A549 treated with RU486 at 1 μM for 4 hours (cell line): ENCODE measurements around the gene UBL4B. TPM values are rescaled to one million over a fixed set of nuclear protein-coding genes. Genes with fewer than 3 reads are reported as not detected.

ENCODE experiments used
- total RNA-seq: library from RNA; stranded (reverse); fragments of 200-300 nt; extraction: Qiagen RNA extraction; gene quantifications from 5 replicates; pipeline ENCODE4 v1.2.3, GENCODE V29; 2022; ENCODE audit warnings: low read depth

Gene UBL4B
- not detected in 5 replicates for total RNA-seq

DNA sequence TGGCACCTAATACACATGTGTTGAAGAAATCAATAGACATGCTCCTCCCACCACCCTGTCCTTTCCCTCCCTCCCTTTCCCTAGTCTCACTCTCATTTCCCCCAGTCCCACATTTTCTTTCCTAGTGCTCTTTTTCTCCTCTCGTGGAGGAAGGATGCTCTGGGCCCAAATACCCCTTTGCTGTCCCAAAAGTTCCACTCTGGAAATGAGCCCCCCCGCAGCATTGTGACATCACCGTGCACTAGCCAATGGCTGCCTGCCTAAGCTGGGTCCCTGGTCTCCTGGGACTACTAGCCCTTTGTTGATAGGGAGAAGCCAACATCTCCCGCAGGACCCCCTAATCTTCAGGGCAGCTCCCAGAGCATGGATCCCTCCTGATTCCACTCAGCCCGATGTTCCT lies at the start of gene UBL4B:
UBL4B (plus strand) TSS at position 301 of the 400 bp plus-strand sequence; CDS start at position 393, 92 bp downstream.

DNA sequence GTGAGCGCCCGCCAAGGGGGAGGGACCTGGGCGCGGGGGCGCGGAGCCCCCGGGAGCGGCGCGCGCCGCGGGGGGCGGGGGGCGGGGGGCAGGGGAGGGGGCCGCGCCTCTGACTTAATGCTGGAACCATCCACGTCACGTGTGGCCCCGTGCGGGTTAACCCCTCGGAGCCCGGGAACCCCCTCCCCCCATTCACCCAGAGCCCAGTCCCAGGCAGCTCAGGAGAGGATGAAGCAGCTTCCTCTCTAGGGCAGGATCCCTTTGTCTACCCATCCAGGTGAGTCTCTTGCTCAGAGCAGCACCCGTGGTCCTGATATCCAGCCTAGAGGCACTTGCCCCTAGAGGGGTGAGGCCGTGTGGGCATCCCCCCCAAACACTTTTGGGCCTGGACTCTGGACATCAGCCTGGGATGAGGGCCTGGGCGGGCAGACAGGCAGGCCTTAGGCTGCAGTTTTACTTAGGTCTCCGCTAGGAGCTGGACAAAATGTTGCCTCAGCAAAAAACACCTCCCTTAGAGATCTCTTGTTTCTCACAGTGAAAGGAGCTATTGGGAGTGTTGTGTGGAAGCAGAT lies 41.5 kb upstream of the UBL4B start, which contains the start of gene ALX3:
ALX3 (minus strand) TSS at position 2 of the 572 bp plus-strand sequence. CDS start 60 bp downstream, outside the sequence.

DNA sequence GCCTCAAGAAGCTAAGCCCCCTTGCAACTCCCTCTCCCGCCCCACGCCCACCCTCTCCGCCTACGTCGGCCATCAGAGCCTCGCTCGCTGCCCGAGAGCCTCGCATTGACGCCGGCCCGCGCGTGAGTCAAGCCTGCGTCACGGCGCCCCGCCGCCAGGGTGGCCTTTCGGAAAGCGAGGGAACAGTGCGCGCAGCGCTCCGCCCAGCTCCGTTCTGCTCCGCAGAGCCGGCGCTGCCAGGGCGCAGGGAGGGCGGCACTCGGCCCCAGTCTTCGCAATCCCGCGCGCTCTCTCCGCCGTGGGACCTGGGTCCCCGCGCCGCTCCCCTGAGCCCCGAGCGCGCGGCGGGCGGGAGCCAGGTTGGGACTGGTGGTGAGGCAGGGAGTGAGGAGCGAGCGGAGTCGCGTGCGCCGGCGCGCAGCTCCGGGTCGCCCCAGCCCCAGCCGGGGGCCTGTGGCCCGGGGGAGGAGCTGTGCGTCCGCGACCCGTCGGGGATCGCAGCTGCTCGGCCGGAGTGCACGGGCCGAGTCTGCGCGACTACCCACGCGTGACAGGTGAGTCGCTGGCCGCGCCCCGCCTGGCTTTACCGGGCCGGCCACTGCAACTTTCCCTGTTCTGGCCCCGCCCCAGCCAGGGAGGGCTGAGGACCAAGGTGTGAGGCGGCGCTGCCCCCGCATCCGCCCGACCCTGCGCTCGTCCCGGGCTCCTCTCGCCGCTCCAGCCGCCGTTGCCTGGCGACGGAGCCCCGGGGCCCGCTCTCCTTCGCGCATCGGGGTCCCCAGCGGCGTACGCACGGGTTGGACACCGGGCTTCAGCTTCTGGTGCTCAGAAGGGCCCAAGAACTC lies 38.3 kb downstream of the UBL4B start, which contains the start of gene SLC6A17:
SLC6A17 (plus strand) TSS at position 165 of the 845 bp plus-strand sequence. CDS start 16,436 bp downstream, outside the sequence.

Other genes with a start within 250 kb of the UBL4B start
- gene CSF1, start 201.6 kb upstream of the UBL4B start, total RNA-seq, result 17.0 to 25.7 TPM (median 24.8 TPM) in 5 replicates
- gene AHCYL1, start 127.7 kb upstream of the UBL4B start, total RNA-seq, result 42.8 to 58.6 TPM (median 51.6 TPM) in 5 replicates
- gene STRIP1, start 77.8 kb upstream of the UBL4B start, total RNA-seq, result 10.6 to 14.2 TPM (median 13.6 TPM) in 5 replicates
- gene ALX3, start 41.8 kb upstream of the UBL4B start, total RNA-seq, result not detected in 5 replicates
- gene SLC6A17, start 38.1 kb downstream of the UBL4B start, total RNA-seq, result 4.3 to 5.9 TPM (median 5.1 TPM) in 5 replicates
- gene KCNC4, start 97.9 kb downstream of the UBL4B start, total RNA-seq, result 2.3 to 4.7 TPM (median 3.1 TPM) in 5 replicates
- gene RBM15, start 226.9 kb downstream of the UBL4B start, total RNA-seq, result 6.4 to 9.4 TPM (median 9.0 TPM) in 5 replicates